Loucy (cell line): ENCODE data around the gene TTC39B.

Source experiments
- CTCF ChIP-seq: fragments of 200-600 bp; sonication (generic); conservative IDR thresholded peaks from 2 replicates; pipeline ENCODE4 v1.5.1; 2014; ENCODE audit warnings: mild to moderate bottlenecking, antibody characterized with exemption, low read length
- EZH2phosphoT487 ChIP-seq: fragments of 200-600 bp; IDR thresholded peaks from 2 replicates; pipeline ENCODE4 v1.6.1; 2018; ENCODE audit warnings: antibody characterized with exemption, mild to moderate bottlenecking, moderate library complexity, borderline replicate concordance

GRCh38 chr9:15203581-15203980 lies 103.4 kb downstream of the TTC39B start:
- no peak for TF ChIP-seq CTCF
- TF ChIP-seq EZH2phosphoT487: no peak
